HG03103 (cell line): ENCODE results near the gene CDK17.

Experiments used
- ATAC-seq: cut with Tn5 transposase; IDR thresholded peaks from one replicate; pipeline ENCODE4 v1.9.1; 2021; ENCODE audit warnings: low read depth; ENCODE audit not compliant: unreplicated experiment

Gene CDK17

GRCh38 chr12:96244826-96245225 is 155.4 kb downstream of the CDK17 start:
- ATAC-seq = no peak

- no peak for ATAC-seq
These were observed 157.6 kb downstream of the CDK17 start for GRCh38 chr12:96242597-96242996.

- no peak for ATAC-seq
These were observed 158.4 kb downstream of the CDK17 start for GRCh38 chr12:96241846-96242256.

GRCh38 chr12:96241431-96241830 is 158.8 kb downstream of the CDK17 start:
- ATAC-seq = no peak

- no peak for ATAC-seq
These were observed 159.6 kb downstream of the CDK17 start for GRCh38 chr12:96240656-96241055.

- no peak for ATAC-seq
These were observed 160.3 kb downstream of the CDK17 start for GRCh38 chr12:96239711-96240635.

GRCh38 chr12:96238336-96239047 is 161.7 kb downstream of the CDK17 start:
- ATAC-seq = no peak

- ATAC-seq = no peak
These were observed 162.7 kb downstream of the CDK17 start for GRCh38 chr12:96237465-96238077.

- ATAC-seq = no peak
These were observed 163.2 kb downstream of the CDK17 start for GRCh38 chr12:96237035-96237434.

- ATAC-seq = no peak
These were observed 163.9 kb downstream of the CDK17 start for GRCh38 chr12:96236221-96236822.

GRCh38 chr12:96235484-96235826 is 164.8 kb downstream of the CDK17 start:
- ATAC-seq = no peak

GRCh38 chr12:96234591-96235483 is 165.4 kb downstream of the CDK17 start:
- no peak for ATAC-seq

GRCh38 chr12:96233939-96234461 is 166.2 kb downstream of the CDK17 start:
- no peak for ATAC-seq

GRCh38 chr12:96233168-96233567 is 167.1 kb downstream of the CDK17 start:
- ATAC-seq = no peak

GRCh38 chr12:96230646-96231045 is 169.6 kb downstream of the CDK17 start:
- ATAC-seq = no peak

- ATAC-seq = no peak
These were observed 171.5 kb downstream of the CDK17 start for GRCh38 chr12:96228566-96229248.
